Hepatic stellate cell (primary cell): ENCODE measurements around the gene DUOX2.
"Not testable (repeated sequence)": the region's sequence is repeated elsewhere in the genome, so short reads cannot be mapped to it uniquely, and the experiment has no call there.

Experiments
- DNase-seq: peaks from one replicate; pipeline ENCODE4 v3.0.0; 2011; ENCODE audit warnings: low spot score

Gene DUOX2

DNA sequence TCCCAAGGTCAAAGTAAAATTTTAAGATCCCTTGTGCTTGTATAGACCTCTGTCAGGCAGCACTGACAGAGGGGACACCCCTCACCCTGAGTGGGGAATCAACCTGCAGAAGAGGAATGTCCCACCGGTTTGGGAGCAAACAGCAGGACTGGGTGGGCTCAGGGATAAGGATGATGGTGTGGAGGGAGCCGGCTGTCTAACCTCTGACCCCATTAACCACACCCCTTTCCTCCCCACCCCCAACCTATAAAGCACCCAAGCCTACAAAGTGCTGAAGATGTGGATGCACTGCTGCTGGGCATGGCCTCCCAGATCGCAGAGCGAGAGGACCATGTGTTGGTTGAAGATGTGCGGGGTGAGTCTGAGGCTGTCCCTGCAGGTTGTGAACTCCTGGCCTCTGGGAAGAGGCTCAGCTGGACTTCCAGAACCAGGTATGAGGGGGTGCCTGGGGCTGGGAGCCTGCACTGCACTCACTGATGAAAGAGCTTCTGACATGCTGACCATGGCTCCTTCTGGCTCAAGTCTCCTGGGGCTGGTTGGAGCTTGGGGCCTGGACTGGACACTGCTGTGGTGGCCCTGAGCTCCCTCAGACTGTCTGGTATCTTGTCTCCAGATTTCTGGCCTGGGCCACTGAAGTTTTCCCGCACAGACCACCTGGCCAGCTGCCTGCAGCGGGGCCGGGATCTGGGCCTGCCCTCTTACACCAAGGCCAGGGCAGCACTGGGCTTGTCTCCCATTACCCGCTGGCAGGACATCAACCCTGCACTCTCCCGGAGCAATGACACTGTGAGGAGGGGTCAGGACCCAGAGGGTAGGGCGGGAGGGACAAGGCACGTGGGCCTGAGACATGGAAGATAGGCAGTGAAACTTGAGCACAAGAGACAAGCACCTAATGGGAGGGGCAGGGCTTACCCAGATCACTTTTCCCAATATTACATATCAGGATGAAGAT, 25.1 kb upstream of the DUOX2 start:
- no peak for DNase-seq

DNA sequence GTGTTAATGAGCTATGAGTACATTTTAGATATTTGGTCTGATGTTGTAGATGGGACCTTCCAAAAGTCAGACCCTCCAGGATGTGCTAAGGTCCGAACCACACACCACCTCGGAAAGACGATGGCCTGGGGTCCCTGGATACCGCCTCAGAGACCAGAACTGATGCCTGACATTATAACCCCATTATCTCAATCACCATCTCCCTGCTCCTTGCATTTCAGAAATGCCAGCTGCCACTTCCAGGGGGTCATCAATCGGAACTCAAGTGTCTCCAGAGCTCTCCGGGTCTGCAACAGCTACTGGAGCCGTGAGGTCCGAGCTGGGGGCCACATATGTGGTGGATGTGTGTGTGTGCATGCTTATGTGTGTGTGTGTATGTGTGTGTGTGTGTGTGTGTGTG, 23.7 kb upstream of the DUOX2 start:
- no peak for DNase-seq

DNA sequence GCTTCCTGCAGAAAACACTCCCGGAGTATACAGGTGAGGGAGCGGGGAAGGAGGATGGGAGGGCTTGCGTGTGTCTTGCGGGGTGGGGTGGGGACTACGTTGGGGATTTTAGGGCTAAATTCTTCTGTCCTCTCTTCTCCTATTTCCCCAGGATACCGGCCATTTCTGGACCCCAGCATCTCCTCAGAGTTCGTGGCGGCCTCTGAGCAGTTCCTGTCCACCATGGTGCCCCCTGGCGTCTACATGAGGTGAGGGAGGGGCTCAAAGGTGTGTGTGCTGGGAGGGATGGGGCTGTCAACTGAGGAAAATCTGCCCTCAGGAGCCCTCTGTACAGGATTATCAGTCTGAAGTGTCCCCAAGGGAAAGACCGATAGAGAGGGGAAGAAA, 22.4 kb upstream of the DUOX2 start:
- DNase-seq: no peak

DNA sequence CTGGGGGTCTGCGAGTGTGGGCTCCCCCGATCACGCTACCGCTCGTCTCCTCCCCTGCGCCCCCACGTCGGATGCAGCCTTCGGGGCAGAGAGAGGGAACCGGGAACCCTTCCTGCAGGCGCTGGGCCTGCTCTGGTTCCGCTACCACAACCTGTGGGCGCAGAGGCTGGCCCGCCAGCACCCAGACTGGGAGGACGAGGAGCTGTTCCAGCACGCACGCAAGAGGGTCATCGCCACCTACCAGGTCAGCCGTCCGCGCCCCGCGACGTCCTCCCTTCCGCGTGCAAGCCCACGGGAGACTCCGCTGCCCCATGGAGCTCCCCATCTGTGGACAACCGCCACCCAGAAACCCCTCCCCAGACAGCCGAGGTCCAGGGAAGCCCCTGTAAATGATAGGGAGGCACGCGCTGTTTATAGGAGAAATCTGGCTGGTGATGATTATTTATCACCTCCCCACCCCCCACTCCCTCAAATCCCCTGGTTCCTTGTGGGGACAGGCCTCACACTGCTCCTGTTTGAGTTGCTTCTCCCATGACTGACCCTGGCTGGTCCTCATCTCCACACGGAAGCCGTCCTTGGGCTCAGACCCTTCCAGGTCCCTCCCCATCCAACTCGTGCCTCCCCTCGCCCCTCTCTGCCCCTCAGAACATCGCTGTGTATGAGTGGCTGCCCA, 21.9 kb upstream of the DUOX2 start:
- not testable (repeated sequence) for DNase-seq

- no peak for DNase-seq
These were observed 21.0 kb upstream of the DUOX2 start for GRCh38 chr15:45134682-45135604.

DNA sequence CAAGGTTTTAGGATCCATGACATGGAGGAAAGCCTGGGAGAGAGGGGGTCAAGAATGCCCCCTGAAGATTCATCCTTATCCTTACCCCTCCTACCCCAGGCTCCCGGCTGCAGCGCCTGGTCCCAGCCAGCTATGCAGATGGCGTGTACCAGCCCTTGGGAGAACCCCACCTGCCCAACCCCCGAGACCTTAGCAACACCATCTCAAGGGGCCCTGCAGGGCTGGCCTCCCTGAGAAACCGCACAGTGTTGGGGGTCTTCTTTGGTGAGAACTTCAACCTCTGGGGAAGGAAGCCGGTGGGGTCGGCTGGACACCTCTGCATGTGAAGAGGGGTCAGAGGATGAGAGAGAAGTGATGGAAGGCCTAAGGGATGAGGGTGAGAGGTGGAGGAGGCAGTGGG, 20.1 kb upstream of the DUOX2 start:
- no peak for DNase-seq

- DNase-seq: no peak
These were observed 19.6 kb upstream of the DUOX2 start for GRCh38 chr15:45133561-45133920.

DNA sequence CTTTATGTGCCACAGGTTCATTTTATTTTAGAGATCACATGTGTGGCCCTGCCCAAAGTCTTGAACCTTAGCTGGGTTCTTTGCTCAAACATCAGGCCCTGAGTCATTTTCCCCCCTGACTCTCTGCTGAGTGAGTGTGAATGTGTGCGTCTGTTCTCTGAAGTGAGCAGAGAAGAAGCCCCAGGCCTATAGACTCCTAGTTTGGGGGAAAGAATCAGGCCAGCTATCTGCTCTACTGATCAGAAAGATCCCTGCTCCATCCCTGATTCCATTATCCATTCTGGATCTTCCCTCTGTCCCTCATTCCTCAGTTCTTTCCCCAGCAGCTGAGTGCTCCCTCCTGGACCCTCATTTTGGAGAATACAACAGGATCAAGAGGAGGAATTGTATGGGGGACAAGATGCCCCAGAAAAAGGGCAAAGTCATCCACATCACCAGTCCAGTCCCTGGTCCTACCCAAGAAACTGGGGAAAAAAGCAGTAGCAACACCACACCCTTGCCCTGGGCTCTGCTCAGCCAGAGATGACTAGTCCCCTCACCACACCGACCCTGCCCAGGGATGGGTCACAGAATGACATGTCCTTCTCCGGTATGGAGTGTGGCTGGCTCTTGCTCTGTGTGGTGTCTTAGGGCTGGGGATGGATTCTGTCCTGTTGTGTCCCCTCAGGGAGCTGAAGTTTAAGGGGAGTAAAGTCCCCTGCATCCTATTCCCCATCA, 19.0 kb upstream of the DUOX2 start:
- no peak for DNase-seq

DNA sequence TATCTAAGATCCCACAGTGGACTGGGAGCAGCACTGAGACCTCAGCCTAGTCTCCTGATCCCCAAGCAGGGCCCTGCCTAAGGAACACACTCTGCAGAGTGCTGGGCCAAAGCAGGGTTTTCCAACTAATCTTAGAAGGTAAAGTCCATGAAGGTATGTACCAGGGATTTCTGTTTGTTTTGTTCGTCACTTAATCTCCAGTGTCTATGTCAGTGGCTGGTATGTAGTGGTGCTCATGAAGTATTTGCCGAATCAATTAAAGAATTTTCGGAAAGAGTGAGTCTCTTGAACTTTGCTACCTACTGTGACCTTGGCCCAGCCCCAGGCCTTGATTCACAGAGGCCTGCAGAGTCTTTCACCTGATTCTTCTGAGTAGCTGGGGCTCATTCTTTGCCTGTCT, 17.5 kb upstream of the DUOX2 start:
- no peak for DNase-seq

- no peak for DNase-seq
These were observed 16.5 kb upstream of the DUOX2 start for GRCh38 chr15:45130291-45131000.

GRCh38 chr15:45129651-45130129, 15.7 kb upstream of the DUOX2 start, which contains the start of the genes DUOX1 and DUOXA1:
Gene DUOX1 (plus strand): TSS chr15:45129994. CDS start chr15:45131967, 1,973 bp downstream.
Gene DUOXA1 (minus strand): TSS chr15:45129879. CDS start chr15:45123014, 6,865 bp downstream.
- DNase-seq: no peak

DNA sequence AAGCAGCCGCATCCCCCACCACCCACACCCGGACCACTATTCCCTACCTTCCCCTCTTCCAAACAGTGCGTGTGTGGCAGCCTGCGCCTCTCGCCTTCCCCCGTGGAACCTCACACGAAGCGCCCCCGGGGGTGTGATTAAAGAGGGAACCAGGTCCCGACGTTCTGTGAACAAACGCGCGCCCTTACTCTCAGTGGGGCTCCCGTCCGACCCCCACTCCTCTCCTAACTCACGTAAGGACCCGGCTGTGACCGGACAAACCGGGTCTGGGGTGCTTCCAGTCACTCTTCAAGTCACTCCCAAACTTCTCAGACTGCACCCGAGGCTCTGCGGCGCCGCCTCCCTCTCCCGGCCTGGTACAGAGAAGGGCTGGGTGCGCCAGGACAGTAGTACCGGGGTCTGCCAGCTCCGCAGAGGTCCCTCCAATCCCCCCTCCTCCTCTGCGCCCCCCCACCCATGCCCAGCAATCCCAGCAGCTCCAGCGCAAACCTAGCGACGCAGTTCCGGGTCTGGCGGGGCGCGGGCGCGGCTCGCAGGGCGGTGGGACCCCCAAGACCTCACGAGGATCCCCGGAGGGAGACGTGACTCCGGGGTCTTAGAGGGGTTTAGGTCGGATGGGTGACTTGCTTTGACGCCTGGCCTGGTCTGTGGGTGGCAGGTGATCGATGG, 15.1 kb upstream of the DUOX2 start:
- no peak for DNase-seq

DNA sequence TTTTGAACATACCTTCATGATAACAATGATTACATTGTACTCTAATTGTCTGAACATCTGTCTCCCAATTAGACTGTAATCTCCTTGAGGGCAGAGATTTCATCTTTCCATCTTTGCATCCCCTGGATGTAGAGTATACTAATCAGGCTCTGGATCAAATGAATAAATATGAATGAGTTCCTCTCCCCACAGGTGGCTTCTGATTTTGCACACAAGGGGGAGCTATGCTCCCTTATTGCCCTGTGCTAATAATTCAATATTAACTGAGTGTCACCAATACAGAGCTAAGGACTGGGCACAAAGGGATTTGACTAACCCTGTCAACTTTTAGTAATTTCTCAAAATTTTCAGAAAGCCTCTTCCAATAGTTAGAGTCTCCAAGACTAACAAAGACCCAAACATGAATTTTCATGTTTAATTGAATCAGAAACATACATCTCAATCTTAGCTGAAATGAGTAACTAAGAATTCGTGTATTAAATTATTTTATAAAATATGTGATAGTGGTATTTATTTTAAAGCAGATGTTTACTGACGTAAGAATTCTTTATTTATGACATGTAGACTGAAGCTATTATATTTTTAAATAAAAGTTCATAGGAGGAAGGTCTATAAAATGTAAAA, 12.7 kb upstream of the DUOX2 start:
- DNase-seq: no peak

- DNase-seq: no peak
These were observed 9.4 kb upstream of the DUOX2 start for GRCh38 chr15:45123397-45123796.

- no peak for DNase-seq
These were observed 8.7 kb upstream of the DUOX2 start for GRCh38 chr15:45122719-45123118.

GRCh38 chr15:45121706-45122417, 7.9 kb upstream of the DUOX2 start:
- DNase-seq: peak; percentile 88

DNA sequence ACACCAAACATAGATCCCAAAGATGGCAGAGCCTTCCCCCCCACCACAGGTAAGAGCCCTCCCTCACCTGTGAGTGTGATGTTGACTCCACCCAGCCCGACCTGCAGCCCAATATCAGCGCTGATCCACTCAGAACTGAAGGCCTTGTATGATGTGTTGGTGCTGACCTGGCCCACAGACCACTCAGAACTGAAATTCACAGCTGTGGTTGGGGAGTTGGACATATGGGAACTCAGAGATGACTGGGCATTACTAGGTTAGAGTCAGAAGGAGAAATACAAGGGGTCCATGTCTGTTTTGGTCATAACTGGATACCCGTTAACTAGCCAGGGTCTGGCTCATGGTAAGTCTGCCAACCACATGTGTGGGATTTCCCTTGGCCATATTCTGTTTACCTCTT, 7.0 kb upstream of the DUOX2 start:
- no peak for DNase-seq

DNA sequence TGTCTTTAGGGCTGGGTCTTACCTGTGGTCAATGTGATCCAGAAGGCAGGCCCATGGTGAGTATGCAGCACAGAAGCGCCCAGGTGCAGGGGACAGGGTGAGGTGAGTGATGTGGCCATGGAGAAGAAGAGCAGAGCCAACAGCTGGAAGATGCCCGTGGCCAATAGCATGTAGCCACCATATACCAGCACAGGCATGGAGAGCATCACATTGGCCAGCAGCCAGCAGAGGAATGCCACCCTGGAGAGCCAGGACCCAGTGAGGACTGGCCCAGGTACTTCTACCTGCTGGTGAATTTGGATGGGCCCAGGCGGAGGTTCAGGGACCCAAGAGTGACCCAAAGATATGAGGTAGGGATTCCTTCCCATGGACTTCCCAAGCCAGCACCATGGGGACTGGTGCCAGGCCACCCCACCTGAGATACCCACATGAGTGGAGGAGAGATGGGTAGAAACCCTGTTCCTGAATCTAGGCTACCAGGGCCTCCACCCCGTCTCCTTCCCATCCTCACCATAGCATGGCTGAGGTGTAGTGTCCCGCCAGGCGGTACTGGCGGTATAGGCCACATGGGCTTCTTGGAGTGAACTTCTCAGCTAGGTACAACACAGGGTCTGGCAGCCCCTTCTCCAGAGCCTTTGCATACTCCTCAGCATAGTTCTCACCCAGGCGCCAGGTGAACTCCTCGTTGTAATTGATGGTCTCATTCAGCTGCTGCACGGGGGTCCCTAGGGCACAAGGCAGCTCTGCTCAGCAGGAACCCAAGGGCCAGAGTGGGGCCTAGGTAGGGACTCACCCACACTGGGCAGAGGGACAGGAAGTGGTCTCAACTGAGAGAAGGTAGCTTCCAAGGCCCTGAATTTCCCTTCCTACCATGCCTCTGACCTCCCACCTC, 6.4 kb upstream of the DUOX2 start:
- no peak for DNase-seq
